HuH-7.5 (cell line): Measurements from ENCODE around the gene KIAA1191.

ENCODE experiments used
- DNase-seq: peaks from one replicate; pipeline ENCODE4 v3.0.0; 2011; ENCODE audit warnings: low spot score

KIAA1191 gene

DNA sequence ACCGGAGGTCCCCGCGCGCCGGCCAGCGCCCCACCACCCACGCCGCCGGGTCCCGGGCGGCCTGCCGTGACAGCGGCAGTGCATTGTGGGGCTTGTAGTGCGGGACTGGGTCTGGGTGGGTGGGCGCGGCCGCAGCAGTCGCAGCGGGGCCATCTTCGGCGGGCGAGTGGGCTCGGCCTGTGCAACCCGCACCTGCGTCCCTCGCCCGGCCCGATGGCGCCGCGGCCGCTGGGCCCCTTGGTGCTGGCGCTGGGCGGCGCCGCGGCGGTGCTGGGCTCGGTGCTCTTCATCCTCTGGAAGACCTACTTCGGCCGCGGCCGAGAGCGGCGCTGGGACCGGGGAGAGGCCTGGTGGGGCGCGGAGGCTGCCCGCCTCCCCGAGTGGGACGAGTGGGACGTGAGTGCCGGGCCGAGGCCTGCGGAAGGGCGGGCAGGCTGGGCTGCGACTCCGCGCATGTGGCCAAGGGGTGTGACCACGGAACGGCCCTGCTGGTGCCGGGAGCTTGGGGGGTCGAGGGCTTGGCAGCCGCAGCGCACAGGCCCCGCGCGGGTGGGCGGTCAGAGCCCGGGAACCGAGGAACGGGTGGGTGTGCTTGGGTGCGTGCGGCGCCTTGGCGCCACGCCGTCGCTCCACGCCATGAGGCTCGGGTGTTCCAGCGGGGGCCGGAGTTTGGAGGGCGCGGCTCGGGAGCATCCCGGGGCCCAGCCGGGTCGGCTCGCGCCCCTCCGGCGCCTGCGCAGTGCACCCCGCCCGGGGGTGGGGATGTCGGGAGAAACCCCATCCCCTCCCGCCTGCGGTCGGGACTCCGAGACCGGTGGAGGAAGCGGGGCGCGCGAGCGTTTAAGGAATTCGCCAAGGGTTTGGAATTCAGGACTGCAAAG lies 4.0 kb upstream of the KIAA1191 start, which contains the start of gene ARL10:
Gene ARL10, plus strand, starts transcription at position 137 of the 881 bp plus-strand sequence. Its CDS starts 77 bp downstream, at position 214.
- peak; percentile 63 for DNase-seq

DNA sequence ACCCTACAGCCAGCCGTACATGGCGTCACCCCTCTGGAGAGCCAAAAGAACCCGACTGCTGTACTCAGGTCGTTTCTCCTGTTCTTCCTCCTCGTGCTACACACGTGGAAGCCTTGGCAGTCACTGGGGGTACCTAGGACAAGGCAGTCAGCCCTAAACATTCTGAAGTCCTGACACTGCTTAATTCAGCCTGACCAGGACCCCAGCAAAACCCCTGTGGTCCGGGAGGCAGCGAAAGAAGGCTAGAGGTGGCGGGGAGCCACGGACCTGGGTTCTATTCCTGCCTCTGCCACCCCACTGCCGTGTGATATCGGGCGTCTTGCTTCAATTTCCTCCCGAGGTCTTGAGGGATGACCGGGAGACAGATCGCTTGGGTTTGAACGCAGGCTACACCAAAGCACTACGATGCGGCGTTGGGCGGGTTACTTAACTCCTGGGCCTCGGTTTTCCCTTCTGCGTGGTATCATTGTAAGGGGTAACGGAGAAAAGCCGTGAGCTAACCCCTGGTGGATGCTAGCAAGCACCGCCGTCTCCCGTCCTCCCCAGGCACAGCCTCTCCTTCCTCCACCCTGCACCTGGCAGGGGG lies 3.3 kb upstream of the KIAA1191 start:
- no peak for DNase-seq

DNA sequence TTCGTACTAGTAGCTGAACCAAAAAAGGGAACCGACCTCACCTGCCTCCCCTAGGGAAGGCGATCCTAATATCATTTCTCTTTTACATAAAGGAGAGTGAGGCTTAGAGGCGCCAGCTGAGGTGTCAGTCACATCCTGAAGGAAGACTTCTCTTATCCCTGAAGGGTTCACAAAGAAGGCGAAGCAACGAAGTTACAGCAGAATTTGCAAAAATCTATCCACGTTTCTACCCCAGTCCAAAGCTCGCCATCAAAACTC lies 598 bp upstream of the KIAA1191 start:
- DNase-seq, result no peak

DNA sequence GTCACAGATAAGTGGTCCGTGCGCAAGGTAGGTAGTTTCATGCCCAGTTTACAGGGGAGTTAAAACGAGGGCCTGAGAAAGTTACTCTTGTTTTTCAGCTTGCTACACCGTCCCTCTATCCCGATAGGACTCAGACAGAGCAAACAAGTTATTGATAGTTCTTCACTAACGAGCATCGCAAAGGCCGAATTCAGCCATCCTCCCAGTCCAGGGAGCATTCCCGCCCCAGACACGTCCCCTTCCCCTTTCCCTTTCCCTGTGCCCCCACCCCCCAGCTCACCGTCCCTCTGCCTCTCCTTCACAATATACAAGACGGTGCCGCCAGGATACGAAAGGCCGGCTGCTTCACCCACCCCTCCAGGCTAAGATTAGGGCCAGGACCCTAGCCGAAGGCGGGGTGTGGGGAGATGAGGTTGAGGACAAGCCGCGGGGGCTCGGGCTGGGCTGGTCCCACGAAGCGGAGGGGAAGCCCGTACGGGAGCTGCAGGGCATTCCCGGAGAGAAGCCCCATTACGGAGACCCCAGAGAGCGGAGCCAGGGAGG lies 599 bp downstream of the KIAA1191 start:
- no peak for DNase-seq

GRCh38 chr5:176359658-176360057 lies 1.9 kb downstream of the KIAA1191 start:
- DNase-seq, result no peak

- DNase-seq, result no peak
Measured at GRCh38 chr5:176356179-176356566, 5.4 kb downstream of the KIAA1191 start.

GRCh38 chr5:176355400-176356178 lies 6.0 kb downstream of the KIAA1191 start:
- DNase-seq, result no peak

- DNase-seq, result no peak
Measured at GRCh38 chr5:176353533-176353932, 8.0 kb downstream of the KIAA1191 start.

- no peak for DNase-seq
Measured at GRCh38 chr5:176352116-176352878, 9.3 kb downstream of the KIAA1191 start.

DNA sequence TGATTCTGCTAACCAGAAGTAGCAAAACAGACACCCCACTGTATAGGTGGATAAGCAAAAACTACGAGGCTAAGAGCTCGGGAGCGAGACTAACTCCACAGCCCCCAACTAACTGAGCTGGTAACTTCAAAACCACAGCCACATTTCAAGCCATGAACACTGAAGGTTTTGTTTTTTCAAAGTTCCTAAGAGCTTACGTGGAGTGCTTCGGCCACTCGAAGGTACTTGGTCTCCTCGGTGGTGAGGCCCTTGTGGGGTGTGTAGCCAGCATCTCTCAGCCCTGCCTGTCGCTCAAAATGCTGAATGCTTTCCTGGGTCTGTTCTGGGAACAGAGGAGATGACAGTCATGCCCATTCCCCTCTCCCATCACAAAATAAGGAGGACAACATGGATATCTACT lies 11.1 kb downstream of the KIAA1191 start:
- DNase-seq, result no peak

DNA sequence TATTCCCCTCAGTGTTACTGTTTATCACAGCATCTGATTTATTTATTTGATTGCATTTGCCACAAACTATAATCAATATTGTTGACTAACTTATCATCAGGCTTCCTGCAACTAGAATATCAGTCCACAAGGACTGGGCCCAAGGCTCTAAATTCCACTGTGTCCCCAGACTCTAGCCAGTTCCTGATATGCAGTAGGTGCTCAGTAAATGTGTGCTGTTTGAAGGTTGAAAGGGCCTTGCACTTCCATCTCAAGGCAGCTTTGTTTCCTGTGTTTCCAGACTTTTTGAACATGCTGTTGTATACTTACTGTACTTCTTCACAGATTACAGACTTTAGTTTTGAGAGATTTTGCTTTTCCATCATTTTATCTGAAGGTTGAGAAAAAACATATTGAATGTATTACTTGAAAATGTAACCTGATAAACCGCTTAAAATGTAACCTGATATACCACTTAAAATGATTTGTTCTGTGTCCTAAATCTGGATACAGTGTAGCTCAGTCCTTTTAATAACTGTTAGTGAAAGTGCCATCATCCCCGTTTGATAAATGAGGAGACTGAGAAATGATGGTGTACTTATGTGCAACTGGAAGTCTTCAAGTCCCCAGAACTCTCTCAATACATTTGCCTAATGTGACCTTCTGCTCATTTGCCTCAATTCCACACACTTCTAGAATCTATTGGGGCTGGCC lies 18.7 kb downstream of the KIAA1191 start:
- DNase-seq, result no peak

- DNase-seq, result no peak
Measured at GRCh38 chr5:176342158-176342483, 19.4 kb downstream of the KIAA1191 start.

DNA sequence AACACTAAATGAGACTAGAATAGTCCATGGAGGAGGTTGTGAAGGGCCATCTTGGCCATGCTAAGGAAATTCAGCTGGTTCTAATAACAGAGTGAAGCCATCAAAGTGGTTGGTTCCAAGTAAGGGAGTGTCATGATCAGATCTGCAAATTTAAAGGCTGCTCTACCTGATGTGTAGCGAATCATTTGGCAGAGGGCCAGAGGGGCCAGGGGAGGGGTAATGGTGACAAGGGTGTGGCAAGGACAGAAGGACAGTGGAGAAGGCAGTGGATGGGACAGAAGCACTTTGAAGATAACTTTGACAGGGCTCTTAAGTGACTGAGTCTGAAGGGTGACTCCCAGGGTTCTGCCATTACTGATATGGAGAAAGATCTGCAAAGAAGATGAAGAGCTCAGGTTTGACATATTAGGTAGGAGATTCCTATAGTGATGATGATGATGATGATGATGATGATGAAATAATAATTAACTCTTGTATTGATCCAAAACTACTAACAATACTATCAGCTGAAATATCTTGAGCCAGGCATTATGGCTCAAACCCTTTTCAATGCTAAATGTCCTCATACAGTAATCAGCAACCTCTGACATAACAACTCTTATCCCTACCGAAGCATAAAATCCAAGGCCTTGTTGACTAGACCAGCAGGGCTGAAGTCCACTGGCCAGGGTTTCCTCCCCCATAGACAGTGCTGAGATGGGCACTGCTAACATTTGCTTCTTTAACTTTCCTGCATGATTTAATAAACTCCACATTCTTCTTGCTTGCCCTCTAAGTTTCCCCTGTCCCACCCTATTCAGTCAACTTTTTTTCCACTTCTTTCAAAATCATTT lies 20.0 kb downstream of the KIAA1191 start:
- DNase-seq, result no peak

DNA sequence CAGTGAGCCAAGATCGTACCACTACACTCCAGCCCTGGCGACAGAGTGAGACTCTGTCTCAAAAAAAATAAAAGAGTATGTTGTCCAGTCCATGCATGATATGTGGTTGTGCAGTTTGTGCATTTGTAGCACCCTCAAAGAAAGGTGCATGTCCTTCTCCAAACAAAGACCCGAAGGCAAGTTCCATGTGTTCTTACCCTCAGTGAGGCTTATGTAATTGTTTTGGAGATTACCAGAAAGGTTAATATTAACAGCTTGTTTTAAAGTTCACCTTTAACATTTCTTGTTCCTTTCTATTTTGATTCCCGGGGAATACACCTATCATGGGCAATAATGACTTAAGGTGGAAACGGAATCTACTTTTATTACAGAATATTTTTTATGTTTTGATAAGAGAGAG lies 22.3 kb downstream of the KIAA1191 start:
- DNase-seq, result no peak

DNA sequence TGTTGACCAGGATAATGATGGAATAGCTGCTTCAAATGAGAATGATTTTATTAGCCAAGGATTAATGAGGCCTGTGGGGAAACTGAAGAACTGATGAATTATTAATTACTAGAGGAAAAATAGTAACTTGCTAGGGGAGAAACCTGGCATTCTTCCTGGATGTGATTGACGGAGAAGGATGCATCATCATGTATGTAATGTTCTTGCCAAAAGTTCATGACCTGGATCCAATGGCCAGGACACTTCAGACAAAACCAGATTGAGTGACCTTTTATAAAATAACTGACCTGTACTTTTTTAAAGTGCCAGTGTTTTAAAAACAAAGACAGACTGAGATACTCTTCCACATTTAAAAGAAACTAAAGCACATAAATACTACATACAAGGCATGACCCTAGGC lies 23.7 kb downstream of the KIAA1191 start:
- no peak for DNase-seq

DNA sequence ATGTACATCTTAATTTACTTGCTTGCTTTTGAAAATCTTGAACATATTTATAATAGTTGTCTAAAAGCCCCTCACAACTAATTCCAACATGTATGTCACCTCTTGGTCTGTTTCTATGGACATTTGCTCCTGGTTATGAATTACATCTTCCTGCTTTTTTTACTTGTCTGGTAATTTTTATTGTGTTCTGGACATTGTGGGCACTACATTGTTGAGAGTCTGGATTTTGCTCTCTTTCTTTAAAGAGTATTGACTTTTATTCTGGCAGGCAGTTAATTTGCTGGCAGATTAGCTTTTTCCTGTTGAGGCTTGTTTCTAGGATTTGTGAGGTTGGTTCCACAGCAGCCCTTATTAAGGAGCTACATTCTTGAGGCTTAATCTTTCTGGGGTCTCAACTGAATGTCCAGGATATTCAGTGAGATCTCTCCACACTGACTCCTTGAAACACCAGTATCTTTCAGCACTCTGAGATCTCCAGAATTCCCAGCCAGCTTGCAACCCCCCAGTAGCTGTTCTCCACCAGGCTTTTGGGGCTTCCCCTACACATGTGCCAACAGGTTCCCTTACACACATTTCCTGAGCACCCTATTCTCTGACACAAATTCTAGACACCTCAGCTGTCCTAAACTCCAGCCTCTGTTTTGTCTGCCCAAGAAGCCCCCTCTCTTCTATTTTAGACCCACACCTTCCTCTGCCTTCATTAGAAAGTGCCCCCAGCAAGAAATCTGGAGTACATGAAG lies 27.4 kb downstream of the KIAA1191 start:
- no peak for DNase-seq

DNA sequence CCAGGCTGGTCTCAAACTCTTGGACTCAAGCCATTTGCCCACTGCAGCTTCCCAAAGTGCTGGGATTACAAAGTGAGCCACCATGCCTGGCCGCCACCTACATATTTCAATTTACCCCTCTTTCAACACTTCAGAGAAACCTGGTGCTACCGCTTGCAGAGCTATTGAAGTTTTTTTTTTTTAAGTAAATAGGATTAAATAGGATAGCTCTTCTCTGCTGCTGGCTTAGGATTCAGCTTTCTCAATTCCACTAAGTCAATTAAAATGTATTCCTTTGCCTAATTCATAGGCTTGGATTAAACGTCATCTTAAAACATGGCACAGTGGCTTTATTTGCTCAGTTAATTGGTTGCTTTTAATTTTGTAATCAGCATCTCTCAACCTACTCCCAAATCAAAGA lies 41.0 kb downstream of the KIAA1191 start:
- DNase-seq, result no peak

GRCh38 chr5:176319827-176320554 lies 41.6 kb downstream of the KIAA1191 start:
- DNase-seq, result no peak
